Kidney glomerular epithelial cell (primary cell): ENCODE results near the gene TMEM270.
"Not testable (repeated sequence)": the region's sequence is repeated elsewhere in the genome, so short reads cannot be mapped to it uniquely, and the experiment has no call there.

Experiments used
- DNase-seq: peaks from one replicate; lab custom pipeline; 2025; lab: John Stamatoyannopoulos, UW

Gene TMEM270

GRCh38 chr7:73832806-73833205, 28.2 kb upstream of the TMEM270 start:
- no peak for DNase-seq

GRCh38 chr7:73833251-73833919, 27.6 kb upstream of the TMEM270 start:
- DNase-seq = no peak

GRCh38 chr7:73834626-73835191, 26.2 kb upstream of the TMEM270 start:
- no peak for DNase-seq

- not testable (repeated sequence) for DNase-seq
Measured at GRCh38 chr7:73837167-73837566, 23.8 kb upstream of the TMEM270 start.

GRCh38 chr7:73838642-73839041, 22.3 kb upstream of the TMEM270 start:
- no peak for DNase-seq

- DNase-seq = no peak
Measured at GRCh38 chr7:73839290-73839689, 21.7 kb upstream of the TMEM270 start.

GRCh38 chr7:73839743-73840714, 20.9 kb upstream of the TMEM270 start:
- DNase-seq = no peak

GRCh38 chr7:73840715-73841379, 20.1 kb upstream of the TMEM270 start:
- DNase-seq = no peak

- DNase-seq = no peak
Measured at GRCh38 chr7:73841689-73842066, 19.3 kb upstream of the TMEM270 start.

- DNase-seq = peak; percentile 86
Measured at GRCh38 chr7:73842067-73842976, 18.6 kb upstream of the TMEM270 start, which contains the start of gene METTL27. Gene METTL27 (minus strand): TSS chr7:73842516. CDS start chr7:73842140, 376 bp downstream.

GRCh38 chr7:73844131-73844547, 16.8 kb upstream of the TMEM270 start:
- DNase-seq = no peak

- DNase-seq = peak; percentile 58
Measured at GRCh38 chr7:73844848-73845460, 16.0 kb upstream of the TMEM270 start.

GRCh38 chr7:73845701-73846195, 15.2 kb upstream of the TMEM270 start:
- DNase-seq = peak; percentile 60

- no peak for DNase-seq
Measured at GRCh38 chr7:73847941-73848723, 12.8 kb upstream of the TMEM270 start.

- DNase-seq = peak; percentile 98
Measured at GRCh38 chr7:73850781-73851207, 10.2 kb upstream of the TMEM270 start.

- peak; percentile 99 for DNase-seq
Measured at GRCh38 chr7:73851410-73852338, 9.3 kb upstream of the TMEM270 start.

GRCh38 chr7:73852500-73852899, 8.5 kb upstream of the TMEM270 start:
- no peak for DNase-seq

- DNase-seq = no peak
Measured at GRCh38 chr7:73856941-73857340, 4.0 kb upstream of the TMEM270 start.
